Activated T-helper 9 cell treated with anti-CD3 and anti-CD28 coated beads, Interleukin-2, amount 50 U/mL, for 16 hours (primary cell): ENCODE data around the gene EPPIN.
"Not testable (repeated sequence)": the region's sequence is repeated elsewhere in the genome, so short reads cannot be mapped to it uniquely, and the experiment has no call there.

Experiments
- DNase-seq: peaks from one replicate; pipeline ENCODE4 v3.0.0-alpha.2; 2020; ENCODE audit warnings: low read depth

EPPIN gene

GRCh38 chr20:45547206-45547770, at the start of gene EPPIN:
Gene EPPIN (minus strand): TSS chr20:45547401. CDS start chr20:45547357, 44 bp downstream.
- no peak for DNase-seq

DNA sequence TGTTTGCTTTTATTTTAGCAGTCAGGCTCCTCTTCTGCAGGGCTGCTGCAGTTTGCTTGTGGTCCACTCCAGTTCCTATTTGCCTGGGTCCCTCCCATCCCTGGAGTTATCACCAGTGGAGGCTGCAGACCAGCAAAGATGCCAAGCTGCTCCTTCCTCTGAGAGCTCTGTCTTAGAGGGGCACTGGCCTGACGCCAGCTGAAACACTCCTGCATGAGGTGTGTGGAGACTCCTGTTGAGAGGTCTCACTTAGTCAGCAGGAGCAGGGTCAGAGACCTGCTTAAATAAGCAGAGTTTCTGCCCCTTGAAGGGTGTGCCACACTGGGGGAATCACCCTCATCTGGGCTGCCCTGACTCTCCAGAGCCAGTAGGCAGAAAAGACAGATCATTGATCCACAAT, 48.0 kb upstream of the EPPIN start:
- no peak for DNase-seq

DNA sequence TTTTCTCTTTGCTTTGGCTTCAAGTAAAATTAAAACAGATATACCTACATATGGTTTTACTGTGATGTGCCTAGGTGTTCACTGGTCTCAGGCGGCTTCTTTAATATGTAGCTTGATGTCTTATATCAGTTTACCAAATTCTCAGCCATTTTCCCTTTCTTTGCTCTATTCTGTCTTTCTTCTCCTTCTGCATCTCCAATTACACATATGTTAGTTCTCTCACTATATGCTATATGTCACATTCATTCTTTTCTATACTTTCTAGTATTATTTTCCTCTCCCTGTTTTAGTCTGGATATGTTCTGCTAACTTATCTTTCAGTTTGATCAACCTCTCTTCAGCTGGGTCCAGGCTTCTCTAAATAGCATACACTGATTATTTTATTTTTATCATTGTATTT, 46.3 kb upstream of the EPPIN start:
- DNase-seq: no peak

GRCh38 chr20:45592574-45593189, 45.5 kb upstream of the EPPIN start:
- DNase-seq: no peak

GRCh38 chr20:45589725-45590124, 42.5 kb upstream of the EPPIN start:
- DNase-seq: no peak

DNA sequence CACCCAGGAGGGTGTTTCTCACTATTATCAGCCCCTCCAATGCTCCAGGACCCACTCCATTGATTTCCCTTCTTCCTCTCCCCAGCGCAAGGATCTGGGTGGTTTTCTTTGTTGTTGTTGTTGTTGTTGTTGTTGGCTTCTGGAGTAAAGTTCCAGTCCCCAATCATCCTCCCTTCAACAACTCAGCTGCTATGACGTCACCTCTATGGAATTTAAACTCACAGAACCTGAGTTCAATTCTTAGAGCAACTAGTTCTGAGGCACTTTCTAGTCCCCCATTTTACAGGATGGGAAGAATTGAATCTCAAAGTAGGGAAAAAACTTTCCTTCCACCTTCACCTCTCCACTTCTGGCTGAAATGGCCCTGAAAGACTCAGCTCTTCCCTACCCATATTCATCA, 41.6 kb upstream of the EPPIN start:
- DNase-seq: no peak

DNA sequence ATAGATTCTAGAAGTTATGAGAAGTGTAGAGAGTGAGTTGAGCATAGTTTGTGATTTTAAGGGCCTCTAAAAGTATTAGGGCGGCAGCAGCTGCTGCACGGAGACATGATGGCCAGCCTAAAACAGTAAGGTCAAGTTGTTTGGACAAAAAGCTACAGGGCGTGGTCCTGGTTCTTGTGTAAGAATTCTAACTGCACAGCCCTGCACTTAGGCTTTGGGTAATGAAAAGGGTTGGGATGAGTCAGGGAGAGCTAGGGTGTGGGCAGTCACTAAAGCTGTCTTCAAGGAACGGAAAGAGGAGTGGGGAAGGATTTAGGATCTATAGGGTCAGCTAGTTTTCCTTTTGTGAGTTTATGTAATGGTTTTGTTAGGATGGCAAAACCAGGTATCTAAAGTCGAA, 38.8 kb upstream of the EPPIN start:
- DNase-seq: not testable (repeated sequence)

DNA sequence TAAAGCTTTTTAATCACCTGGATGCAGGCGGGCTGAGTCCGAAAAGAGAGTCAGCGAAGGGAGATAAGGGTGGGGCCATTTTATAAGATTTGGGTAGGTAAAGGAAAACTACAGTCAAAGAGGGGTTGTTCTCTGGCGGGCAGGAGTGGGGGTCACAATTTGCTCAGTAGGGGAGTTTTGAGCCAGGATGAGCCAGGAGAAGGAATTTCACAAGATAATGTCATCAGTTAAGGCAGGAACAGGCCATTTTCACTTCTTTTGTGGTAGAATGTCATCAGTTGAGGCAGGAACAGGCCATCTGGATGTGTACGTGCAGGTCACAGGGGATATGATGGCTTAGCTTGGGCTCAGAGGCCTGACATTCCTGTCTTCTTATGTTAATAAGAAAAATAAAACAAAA, 37.1 kb upstream of the EPPIN start:
- not testable (repeated sequence) for DNase-seq

- DNase-seq: no peak
Measured at GRCh38 chr20:45583502-45583901, 36.3 kb upstream of the EPPIN start.

GRCh38 chr20:45581702-45582101, 34.5 kb upstream of the EPPIN start:
- DNase-seq: no peak

- no peak for DNase-seq
Measured at GRCh38 chr20:45579184-45579583, 32.0 kb upstream of the EPPIN start, which contains the start of gene WFDC8. Gene WFDC8 (minus strand): TSS chr20:45579284. CDS start chr20:45579247, 37 bp downstream.

DNA sequence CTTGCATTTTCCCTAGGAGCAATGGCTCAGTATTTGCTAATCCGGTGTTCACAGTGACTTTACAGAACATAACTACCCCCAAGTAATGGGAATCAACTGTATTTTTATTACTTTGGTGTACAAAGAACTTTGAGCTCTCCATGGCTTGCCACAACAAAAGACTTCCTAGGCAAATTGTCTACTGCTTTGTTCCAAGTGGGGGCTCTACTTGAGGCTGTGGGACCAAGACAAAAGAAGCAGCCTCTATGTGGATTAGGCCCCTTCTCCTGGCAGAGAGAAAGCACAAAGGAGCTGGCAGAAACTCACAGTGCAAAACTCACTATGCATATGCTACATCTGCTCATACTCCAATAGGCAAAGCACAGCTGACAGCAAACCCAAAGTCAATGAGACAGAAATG, 31.0 kb upstream of the EPPIN start:
- no peak for DNase-seq

DNA sequence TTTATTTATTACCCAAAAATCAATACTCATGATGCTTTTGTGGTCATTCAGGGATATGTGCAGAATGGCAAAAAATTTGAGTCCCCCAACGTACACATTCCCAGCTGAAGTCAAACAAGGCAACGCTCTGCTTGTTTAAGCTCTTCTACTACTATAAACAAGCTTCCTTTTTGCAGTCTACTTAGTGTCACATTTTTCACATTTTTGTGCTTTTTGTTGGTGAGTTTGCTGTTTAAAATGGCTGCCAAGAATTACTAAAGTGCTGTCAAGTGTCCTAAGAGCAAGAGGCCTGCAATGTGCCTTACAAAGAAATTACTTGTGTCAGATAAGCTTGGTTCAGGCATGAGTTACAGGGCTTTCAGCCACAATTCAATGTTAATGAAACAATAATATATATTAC, 29.8 kb upstream of the EPPIN start:
- no peak for DNase-seq

DNA sequence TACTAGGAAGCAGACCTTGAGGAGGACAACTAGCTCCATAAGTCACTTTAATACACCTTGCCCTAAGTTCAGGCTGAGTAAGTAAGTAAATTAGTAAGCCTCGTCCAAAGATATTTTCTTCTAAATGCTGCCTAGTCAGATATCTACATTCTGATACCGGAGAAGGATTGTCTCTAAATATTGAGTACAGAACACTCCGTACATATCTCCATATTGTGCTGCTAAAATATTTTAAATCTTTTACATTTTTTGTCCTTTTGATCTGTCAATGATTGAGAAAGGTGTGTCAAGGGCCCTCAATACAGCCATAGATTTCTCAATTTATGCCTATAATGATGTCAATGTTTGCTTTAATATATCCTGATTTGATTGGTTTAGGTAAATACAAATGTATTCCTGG, 28.7 kb upstream of the EPPIN start:
- DNase-seq: no peak

GRCh38 chr20:45569650-45570049, 22.4 kb upstream of the EPPIN start:
- DNase-seq: not testable (repeated sequence)

GRCh38 chr20:45564760-45565276, 17.6 kb upstream of the EPPIN start:
- DNase-seq: no peak

- DNase-seq: no peak
Measured at GRCh38 chr20:45555198-45555597, 8.0 kb upstream of the EPPIN start.

DNA sequence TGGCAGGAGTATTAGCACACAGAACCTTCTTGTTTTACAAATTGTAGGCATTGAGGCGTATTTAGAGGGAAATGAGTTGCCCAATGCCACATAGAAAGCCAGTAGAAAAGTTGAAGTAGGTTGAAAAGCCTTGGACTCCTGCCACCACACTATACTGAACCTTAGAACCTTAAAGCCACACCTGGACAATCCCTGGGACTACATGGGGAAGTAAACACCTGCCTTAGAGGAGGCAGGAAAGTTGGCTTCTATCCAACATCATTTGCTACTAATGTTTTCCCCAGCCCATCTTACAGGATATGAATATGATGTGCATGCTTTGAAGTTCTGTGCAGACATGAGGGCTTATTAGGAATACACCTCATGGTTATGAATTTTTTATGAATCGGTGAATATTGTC, 5.3 kb upstream of the EPPIN start:
- DNase-seq: no peak

GRCh38 chr20:45550765-45551164, 3.6 kb upstream of the EPPIN start:
- no peak for DNase-seq

- no peak for DNase-seq
Measured at GRCh38 chr20:45548410-45548809, 1.2 kb upstream of the EPPIN start.

DNA sequence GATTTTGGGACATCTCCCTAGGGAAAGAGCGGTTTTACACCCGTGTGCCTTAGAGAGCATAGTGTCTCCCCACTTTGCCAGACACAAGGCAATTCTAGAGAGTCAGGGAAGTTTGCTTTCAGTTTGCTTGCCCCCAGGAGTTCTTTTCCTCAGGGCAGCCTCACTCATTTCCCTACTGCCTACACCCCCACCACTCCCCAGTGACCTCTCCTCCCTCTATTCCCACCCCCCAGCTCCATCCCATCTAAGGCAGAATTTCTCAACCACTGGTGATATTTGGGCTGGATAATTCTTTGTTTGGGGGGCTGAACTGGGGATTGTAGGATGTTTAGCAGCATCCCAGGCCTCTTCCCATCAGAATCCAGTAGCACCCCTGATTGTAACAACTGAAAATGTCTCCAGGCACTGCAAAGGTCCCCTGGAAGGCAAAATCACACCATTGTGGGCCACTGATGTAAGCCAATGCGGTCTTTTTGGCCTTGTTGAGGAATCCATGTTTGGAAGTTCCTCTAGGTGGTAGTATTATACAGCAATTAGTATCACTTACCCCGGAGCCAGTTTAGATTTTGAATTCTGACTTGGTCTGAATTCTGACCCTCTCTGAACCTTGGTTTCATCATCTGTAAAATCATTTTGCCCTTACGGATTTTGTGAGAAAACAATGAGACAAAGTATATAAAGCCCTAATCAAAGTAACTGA, 1.3 kb downstream of the EPPIN start:
- no peak for DNase-seq

GRCh38 chr20:45545351-45545750, 1.9 kb downstream of the EPPIN start:
- no peak for DNase-seq

DNA sequence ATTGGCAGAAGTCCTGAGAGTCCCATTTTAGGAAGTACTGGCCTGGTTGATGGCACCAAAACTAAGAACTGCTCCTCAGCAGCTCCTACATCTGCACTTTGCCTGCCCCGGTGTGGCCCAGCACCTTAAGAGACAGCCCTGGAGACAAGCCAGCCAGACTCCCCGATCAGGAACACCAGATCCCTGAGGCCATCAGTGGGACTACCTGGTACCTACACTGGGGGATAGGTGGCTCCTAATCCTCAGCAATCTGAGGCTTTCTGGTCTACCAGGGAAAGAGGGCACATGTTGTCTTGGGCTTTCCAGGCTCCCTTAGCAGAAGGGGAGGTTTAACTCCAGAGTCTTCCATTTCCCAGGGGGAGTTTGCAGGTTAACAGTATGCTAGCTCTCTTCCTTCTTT, 7.8 kb downstream of the EPPIN start, which contains the start of gene WFDC6:
TSS of gene WFDC6 (minus strand) at position 101 of the 400 bp plus-strand sequence. CDS start at position 26, 75 bp downstream.
- DNase-seq: no peak
